A549 (cell line): ENCODE data around the gene CIT. TPM values are rescaled to one million over a fixed set of nuclear protein-coding genes. Genes with fewer than 3 reads are reported as not detected.

Source experiments
- ATAC-seq, 2 experiments: fragments of 200-7000 bp in 1 of 2; fragments of >200 bp in 1 of 2; cut with Nextera tagmentation in 1 of 2; cut with Tn5 transposase in 1 of 2; 3 replicates each; pipeline versions ENCODE4 v1.8.0 to v1.9.1; 2018 to 2020; ENCODE audit warnings: mild to moderate bottlenecking in 1 of 2, moderate library complexity in 1 of 2
- CTCF ChIA-PET: fragments of 300-600 bp; sonication (Branson Sonifier 250); formaldehyde crosslinking; extraction: SDS; loops from one replicate; lab custom pipeline; 2021; ENCODE audit warnings: antibody characterized with exemption, inconsistent platforms; lab: Yijun Ruan, JAX
- POLR2A ChIA-PET: fragments of 350-600 bp; formaldehyde crosslinking; extraction: SDS; loops from one replicate; lab custom pipeline; 2021; ENCODE audit warnings: antibody characterized with exemption, inconsistent platforms; lab: Yijun Ruan, JAX
- DNase-seq, 2 experiments: peaks; one replicate each; pipeline versions ENCODE4 v3.0.0 to v3.0.0-alpha.2; 2011 to 2016; ENCODE audit warnings: low read depth in 1 of 2, low spot score in 1 of 2
- FAIRE-seq: peaks from 2 replicates; lab custom pipeline; 2011; peaks lifted over from hg19 to GRCh38; lab: Jason Lieb, UNC
- H3K27ac ChIP-seq, 2 experiments: fragments of >200 bp; sonication (Bioruptor Twin); formaldehyde crosslinking; 3 replicates each; pipeline ENCODE4 v1.5.1; 2016 to 2017
- H3K4me1 ChIP-seq: fragments of >200 bp; sonication (Bioruptor Twin); formaldehyde crosslinking; 3 replicates; pipeline ENCODE4 v1.6.1; 2016
- H3K4me2 ChIP-seq: fragments of >200 bp; sonication (Bioruptor Twin); formaldehyde crosslinking; 3 replicates; pipeline ENCODE4 v1.6.1; 2016
- H3K4me3 ChIP-seq: fragments of >200 bp; sonication (Bioruptor Twin); formaldehyde crosslinking; 3 replicates; pipeline ENCODE4 v1.5.1; 2016
- H3K9me3 ChIP-seq: fragments of >200 bp; sonication (Bioruptor Twin); formaldehyde crosslinking; 3 replicates; pipeline ENCODE4 v1.6.1; 2016
- BHLHE40 ChIP-seq: IDR thresholded peaks from 2 replicates; pipeline ENCODE4 v1.6.1; 2012; ENCODE audit warnings: low read depth, low read length, inconsistent platforms
- CEBPB ChIP-seq, 2 experiments: fragments of >200 bp in 1 of 2; sonication (Bioruptor Twin) in 1 of 2; formaldehyde crosslinking in 1 of 2; IDR thresholded peaks; 2 replicates each; pipeline ENCODE4 v1.6.1; 2012 to 2016
- E2F6 ChIP-seq: IDR thresholded peaks from 2 replicates; pipeline ENCODE4 v1.6.1; 2012; ENCODE audit warnings: low read depth, borderline replicate concordance
- ELK1 ChIP-seq: fragments of 150-350 bp; IDR thresholded peaks from 2 replicates; pipeline ENCODE4 v1.6.1; 2014; ENCODE audit warnings: low read depth, mild to moderate bottlenecking, low read length
- EP300 ChIP-seq, 2 experiments: fragments of >200 bp; sonication (Bioruptor Twin); formaldehyde crosslinking; IDR thresholded peaks; 2 replicates in 1 of 2; 3 replicates in 1 of 2; pipeline ENCODE4 v1.6.1; 2016 to 2017
- ESRRA ChIP-seq: fragments of 150-350 bp; IDR thresholded peaks from 2 replicates; pipeline ENCODE4 v1.6.1; 2014; ENCODE audit warnings: mild to moderate bottlenecking, low read length, borderline replicate concordance
- FOSB ChIP-seq: fragments of 250-450 bp; sonication (Bioruptor Pico); IDR thresholded peaks from 2 replicates; pipeline ENCODE4 v1.5.0; 2020; ENCODE audit warnings: mild to moderate bottlenecking, moderate library complexity
- FOXS1 ChIP-seq: fragments of 250-450 bp; sonication (Bioruptor Pico); IDR thresholded peaks from 2 replicates; pipeline ENCODE4 v1.5.0; 2020; ENCODE audit warnings: mild to moderate bottlenecking, moderate library complexity
- HEYL ChIP-seq: fragments of 250-450 bp; sonication (Bioruptor Pico); IDR thresholded peaks from 2 replicates; pipeline ENCODE4 v1.8.0; 2021; ENCODE audit warnings: mild to moderate bottlenecking, moderate library complexity
- HOXA7 ChIP-seq: fragments of 250-450 bp; sonication (Bioruptor Pico); IDR thresholded peaks from 2 replicates; pipeline ENCODE4 v1.5.0; 2020; ENCODE audit warnings: mild to moderate bottlenecking, moderate library complexity
- NFE2L2 ChIP-seq: fragments of 150-350 bp; conservative IDR thresholded peaks from 2 replicates; pipeline ENCODE4 v1.6.1; 2014; ENCODE audit warnings: low read length
- POLR2AphosphoS2 ChIP-seq: conservative IDR thresholded peaks from 2 replicates; pipeline ENCODE4 v1.6.1; 2012; ENCODE audit warnings: low read length, improper control_type of control experiment, inconsistent platforms
- RAD21 ChIP-seq, 2 experiments: fragments of >200 bp in 1 of 2; sonication (Bioruptor Twin) in 1 of 2; formaldehyde crosslinking in 1 of 2; IDR thresholded peaks in 1 of 2; conservative IDR thresholded peaks in 1 of 2; 2 replicates in 1 of 2; 3 replicates in 1 of 2; pipeline ENCODE4 v1.6.1; 2012 to 2018; ENCODE audit warnings: inconsistent platforms in 1 of 2
- RARB ChIP-seq: fragments of 250-450 bp; sonication (Bioruptor Pico); IDR thresholded peaks from 2 replicates; pipeline ENCODE4 v1.8.0; 2021; ENCODE audit warnings: mild to moderate bottlenecking, moderate library complexity
- RFX5 ChIP-seq: fragments of 450-650 bp; IDR thresholded peaks from 2 replicates; pipeline ENCODE4 v1.7.1; 2014; ENCODE audit warnings: antibody characterized with exemption, mild to moderate bottlenecking, moderate library complexity
- RNF2 ChIP-seq: fragments of 200-600 bp; sonication (generic); IDR thresholded peaks from 2 replicates; pipeline ENCODE4 v1.6.1; 2016; ENCODE audit warnings: low read depth, mild to moderate bottlenecking, antibody characterized with exemption, moderate library complexity, borderline replicate concordance
- SMC3 ChIP-seq: fragments of >200 bp; sonication (Bioruptor Twin); formaldehyde crosslinking; IDR thresholded peaks from 3 replicates; pipeline ENCODE4 v1.6.1; 2018; ENCODE audit warnings: inconsistent platforms
- TFCP2L1 ChIP-seq: fragments of 250-450 bp; sonication (Bioruptor Pico); IDR thresholded peaks from 2 replicates; pipeline ENCODE4 v1.5.0; 2021; ENCODE audit warnings: mild to moderate bottlenecking
- ZFP36 ChIP-seq: fragments of 450-650 bp; IDR thresholded peaks from 2 replicates; pipeline ENCODE4 v1.6.1; 2014; ENCODE audit warnings: borderline replicate concordance; ENCODE audit not compliant: partially characterized antibody
- WGBS: methylation state at CpG from one replicate; pipeline ENCODE4 v1.1.6; 2017; ENCODE audit errors: missing lambda C conversion rate; 5-methylcytosine and 5-hydroxymethylcytosine counted together
- polyA plus RNA-seq, 4 experiments: library from polyadenylated mRNA; depleted of rRNA in 3 of 4; stranded (reverse); fragments of >200 nt; fragmentation: RNase III in 1 of 4; extraction: RNeasy Plus Mini Kit Qiagen cat#74134 plus additional on column Dnase treatment in 1 of 4; gene quantifications; 2 replicates in 3 of 4; 3 replicates in 1 of 4; pipeline ENCODE4 v1.2.3, GENCODE V29; 2011 to 2017
- TF ChIP-seq, protein P1 (sequence below): fragments of >200 bp; sonication (Bioruptor Twin); formaldehyde crosslinking; IDR thresholded peaks from 3 replicates; pipeline ENCODE4 v1.5.1; 2016

CIT gene
- polyA plus RNA-seq, 2 of the 4 experiments (the other 2 are of a cell fraction) = 12.5 to 25.4 TPM

DNA sequence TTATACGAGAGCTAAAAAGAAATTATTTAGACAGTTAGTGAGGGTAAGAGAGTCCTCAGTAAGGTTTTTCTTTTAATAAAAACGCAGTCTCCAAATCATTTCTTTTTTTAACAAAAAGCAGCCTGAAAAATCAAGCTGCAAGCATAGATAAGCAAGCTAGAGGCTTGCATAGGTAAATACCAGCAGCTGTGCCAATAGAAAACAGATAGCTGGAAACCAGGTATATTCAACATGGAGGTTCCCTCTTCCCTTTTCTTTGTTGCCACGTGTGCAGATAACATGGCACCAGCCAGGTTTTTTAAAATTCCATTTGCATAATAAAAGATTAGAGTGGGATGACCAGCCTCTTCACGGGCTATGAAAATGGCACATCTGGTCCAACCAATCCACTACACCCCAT, 215.2 kb downstream of the CIT start:
- no peak overlapping the region for H3K4me2 ChIP-seq
- no peak overlapping the region for H3K27ac ChIP-seq
- ChIA-PET CTCF (interaction anchor here (0.6 to 1.2 kb wide), 2 partner anchors 12 to 117 kb away, joined by 3 to 4 read pairs; no protein-coding TSS in a partner anchor), POLR2A (no interaction called here)
- no peak for DNase-seq
- H3K4me1 ChIP-seq = 0 out of 3 replicates have a peak, but pooled peaks cover 2% of the 10 kb centered on the region
- no peaks in the 10 kb centered on the region for H3K9me3 ChIP-seq
- no peak overlapping the region for H3K4me3 ChIP-seq
- ATAC-seq = no peak
- no peak for FAIRE-seq
- WGBS = 24% methylated on average over 4 of the region's 4 CpGs
- no peak for TF ChIP-seq CEBPB (IDR thresholded peaks at IDR 0.05)
- TF ChIP-seq RNF2 = no peak
- no peak for TF ChIP-seq BHLHE40
- no peak for TF ChIP-seq POLR2AphosphoS2
- TF ChIP-seq RARB = no peak
- no peak for TF ChIP-seq FOSB

DNA sequence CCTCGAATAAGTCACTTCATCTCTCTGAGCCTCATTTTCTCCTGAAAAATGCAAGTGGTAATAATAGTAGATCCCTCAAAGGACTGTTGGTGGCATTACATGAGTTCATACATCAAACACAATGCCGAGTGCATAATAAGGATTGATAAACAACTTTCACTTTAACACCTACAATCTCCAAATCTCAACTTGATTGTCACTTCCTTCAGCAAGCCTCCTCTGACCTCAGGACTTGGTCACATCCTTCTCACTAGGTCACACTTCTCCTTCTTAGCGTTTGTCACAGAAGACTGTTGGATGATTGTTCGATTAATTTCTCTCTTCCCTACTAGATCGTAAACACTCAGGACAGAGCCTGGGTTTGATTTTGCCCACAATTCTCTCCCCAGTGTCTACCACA, 217.0 kb downstream of the CIT start:
- Histone ChIP-seq H3K4me3 (no peak overlapping the region), H3K4me2 (no peak overlapping the region), H3K9me3 (no peaks in the 10 kb centered on the region)
- ChIA-PET CTCF (interaction anchor here (0.7 kb wide), 1 partner anchor 7 kb away, joined by 4 read pairs; the partner anchor contains the start of gene PRKAB1), POLR2A (no interaction called here)
- DNase-seq (no peak), ATAC-seq (no peak), FAIRE-seq (no peak)
- 41% methylated on average over 5 of the region's 5 CpGs for WGBS
- TF ChIP-seq FOXS1 (CRISPR knock-in tag) (no peak), E2F6 (no peak), CEBPB (IDR thresholded peaks at IDR 0.05) (no peak), NFE2L2 (no peak), EP300 (IDR thresholded peaks at IDR 0.05) (no peak), RFX5 (no peak), FOSB (no peak), TFCP2L1 (CRISPR knock-in tag) (no peak), ESRRA (no peak), HEYL (CRISPR knock-in tag) (no peak), ELK1 (no peak), HOXA7 (no peak)
- TF ChIP-seq, all 56 proteins: peak for 0
- Histone ChIP-seq H3K27ac (no peak overlapping the region), H3K4me1 (no peaks in the 10 kb centered on the region)

- no peak overlapping the region for H3K4me3 ChIP-seq
- no peak overlapping the region for H3K27ac ChIP-seq
- 2% methylated on average over 6 of the region's 6 CpGs for WGBS
- no peak for TF ChIP-seq ZFP36
- TF ChIP-seq, protein P1, sequence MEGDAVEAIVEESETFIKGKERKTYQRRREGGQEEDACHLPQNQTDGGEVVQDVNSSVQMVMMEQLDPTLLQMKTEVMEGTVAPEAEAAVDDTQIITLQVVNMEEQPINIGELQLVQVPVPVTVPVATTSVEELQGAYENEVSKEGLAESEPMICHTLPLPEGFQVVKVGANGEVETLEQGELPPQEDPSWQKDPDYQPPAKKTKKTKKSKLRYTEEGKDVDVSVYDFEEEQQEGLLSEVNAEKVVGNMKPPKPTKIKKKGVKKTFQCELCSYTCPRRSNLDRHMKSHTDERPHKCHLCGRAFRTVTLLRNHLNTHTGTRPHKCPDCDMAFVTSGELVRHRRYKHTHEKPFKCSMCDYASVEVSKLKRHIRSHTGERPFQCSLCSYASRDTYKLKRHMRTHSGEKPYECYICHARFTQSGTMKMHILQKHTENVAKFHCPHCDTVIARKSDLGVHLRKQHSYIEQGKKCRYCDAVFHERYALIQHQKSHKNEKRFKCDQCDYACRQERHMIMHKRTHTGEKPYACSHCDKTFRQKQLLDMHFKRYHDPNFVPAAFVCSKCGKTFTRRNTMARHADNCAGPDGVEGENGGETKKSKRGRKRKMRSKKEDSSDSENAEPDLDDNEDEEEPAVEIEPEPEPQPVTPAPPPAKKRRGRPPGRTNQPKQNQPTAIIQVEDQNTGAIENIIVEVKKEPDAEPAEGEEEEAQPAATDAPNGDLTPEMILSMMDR = peak; percentile 70
- peak; percentile 24; the same call in 1 of the 3 replicates for TF ChIP-seq SMC3
- TF ChIP-seq RAD21 (conservative IDR thresholded peaks at IDR 0.05 in 1 of 2, IDR thresholded peaks at IDR 0.05 in 1 of 2) = peak; percentile 43 to 48; a peak in 3 of 5 replicates
- TF ChIP-seq, all 56 proteins: peak for 3
- ChIA-PET POLR2A (no interaction called here), CTCF (interaction anchor here (0.7 to 1.6 kb wide), 3 partner anchors 8 to 36 kb away, joined by 4 read pairs; partner anchors contain the start of gene PRKAB1)
- DNase-seq = peak; percentile 26 to 52
- peak in 1 of 2 experiments; percentile 54; a peak in 2 of 6 replicates for ATAC-seq
- no peaks in the 10 kb centered on the region for H3K4me1 ChIP-seq
- no peak overlapping the region for H3K4me2 ChIP-seq
- no peak for FAIRE-seq
- H3K9me3 ChIP-seq = peaks cover 4% of the 10 kb centered on the region
Measured at GRCh38 chr12:119659289-119659897, 217.7 kb downstream of the CIT start.
